ENCODE measurements around the gene MECP2.

DNA sequence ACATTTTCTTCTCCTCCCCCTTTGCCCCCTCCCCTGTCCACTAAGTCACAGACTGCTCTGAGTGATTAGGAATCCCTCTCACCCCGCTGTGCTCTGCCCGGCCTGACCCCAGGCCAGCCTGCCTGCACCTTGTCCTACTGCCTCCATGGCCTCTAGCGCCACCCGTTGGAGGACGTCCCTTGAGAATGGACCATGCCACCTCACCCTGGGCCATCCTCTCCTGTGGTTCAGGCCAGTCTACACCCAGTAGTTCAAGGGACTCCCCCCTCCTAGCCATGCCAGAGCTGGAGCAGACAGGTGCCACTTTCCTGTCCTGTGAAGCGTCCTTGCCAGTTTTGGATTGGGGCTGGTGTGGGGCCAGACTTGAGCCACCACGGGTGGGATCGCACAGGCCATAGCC, 68.1 kb downstream of the MECP2 start:
- TF ChIP-seq, protein P1, sequence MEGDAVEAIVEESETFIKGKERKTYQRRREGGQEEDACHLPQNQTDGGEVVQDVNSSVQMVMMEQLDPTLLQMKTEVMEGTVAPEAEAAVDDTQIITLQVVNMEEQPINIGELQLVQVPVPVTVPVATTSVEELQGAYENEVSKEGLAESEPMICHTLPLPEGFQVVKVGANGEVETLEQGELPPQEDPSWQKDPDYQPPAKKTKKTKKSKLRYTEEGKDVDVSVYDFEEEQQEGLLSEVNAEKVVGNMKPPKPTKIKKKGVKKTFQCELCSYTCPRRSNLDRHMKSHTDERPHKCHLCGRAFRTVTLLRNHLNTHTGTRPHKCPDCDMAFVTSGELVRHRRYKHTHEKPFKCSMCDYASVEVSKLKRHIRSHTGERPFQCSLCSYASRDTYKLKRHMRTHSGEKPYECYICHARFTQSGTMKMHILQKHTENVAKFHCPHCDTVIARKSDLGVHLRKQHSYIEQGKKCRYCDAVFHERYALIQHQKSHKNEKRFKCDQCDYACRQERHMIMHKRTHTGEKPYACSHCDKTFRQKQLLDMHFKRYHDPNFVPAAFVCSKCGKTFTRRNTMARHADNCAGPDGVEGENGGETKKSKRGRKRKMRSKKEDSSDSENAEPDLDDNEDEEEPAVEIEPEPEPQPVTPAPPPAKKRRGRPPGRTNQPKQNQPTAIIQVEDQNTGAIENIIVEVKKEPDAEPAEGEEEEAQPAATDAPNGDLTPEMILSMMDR (IDR thresholded peaks at IDR 0.05) = no peak
- TF ChIP-seq POLR2AphosphoS5 (IDR thresholded peaks at IDR 0.05) = no peak
- TF ChIP-seq POLR2A (IDR thresholded peaks at IDR 0.05) = no peak

All from breast epithelium (tissue), 3 donors.